Measurements from ENCODE around the gene ZBTB47.

The ZBTB47 gene

DNA sequence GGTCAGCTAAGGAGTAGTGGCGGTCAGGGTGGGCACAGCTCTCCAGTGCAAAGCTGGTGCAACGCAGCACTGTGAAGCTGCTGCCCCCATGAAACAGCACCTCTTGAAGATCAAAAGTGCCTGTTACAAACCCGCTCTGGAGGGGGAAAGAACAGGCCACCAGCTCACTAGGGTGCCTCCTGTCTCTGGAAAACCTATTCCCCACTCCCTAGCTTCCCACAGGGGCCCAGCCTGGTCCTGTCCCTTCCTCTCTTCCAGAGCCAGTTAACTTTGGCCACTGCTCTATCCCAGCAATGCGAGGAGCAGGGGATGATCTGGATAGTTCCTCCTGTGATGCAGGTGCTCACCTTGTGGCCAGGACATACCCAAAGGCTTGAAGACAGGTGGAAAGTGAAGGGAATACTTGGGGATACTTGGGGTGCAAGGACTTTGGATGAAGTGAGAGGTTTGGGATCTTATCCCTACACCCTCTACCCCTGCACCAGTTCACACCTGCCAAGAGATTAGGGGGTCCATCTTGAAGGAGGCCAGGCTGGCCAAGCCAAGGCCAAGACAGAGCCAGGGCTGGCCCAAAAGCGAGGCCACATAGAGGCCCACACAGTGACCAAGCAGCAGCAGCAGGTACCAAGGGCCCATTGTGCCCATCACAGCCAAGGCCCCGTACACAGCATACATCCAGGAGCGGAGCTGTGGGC is 44.9 kb downstream of the ZBTB47 start:
- TF ChIP-seq ZFX (IDR thresholded peaks at IDR 0.05) (no peak), CTCF (conservative IDR thresholded peaks at IDR 0.05) (no peak)
- no peak overlapping the region for H3K27ac ChIP-seq

- no peak overlapping the region for H3K27ac ChIP-seq
- TF ChIP-seq ZFX (IDR thresholded peaks at IDR 0.05), result no peak
- TF ChIP-seq CTCF (conservative IDR thresholded peaks at IDR 0.05), result no peak
Observed at GRCh38 chr3:42698911-42699230, 45.4 kb downstream of the ZBTB47 start.

GRCh38 chr3:42699511-42699971 is 46.0 kb downstream of the ZBTB47 start:
- no peak for TF ChIP-seq ZFX (IDR thresholded peaks at IDR 0.05)
- TF ChIP-seq CTCF (conservative IDR thresholded peaks at IDR 0.05), result no peak
- H3K27ac ChIP-seq, result no peak overlapping the region

DNA sequence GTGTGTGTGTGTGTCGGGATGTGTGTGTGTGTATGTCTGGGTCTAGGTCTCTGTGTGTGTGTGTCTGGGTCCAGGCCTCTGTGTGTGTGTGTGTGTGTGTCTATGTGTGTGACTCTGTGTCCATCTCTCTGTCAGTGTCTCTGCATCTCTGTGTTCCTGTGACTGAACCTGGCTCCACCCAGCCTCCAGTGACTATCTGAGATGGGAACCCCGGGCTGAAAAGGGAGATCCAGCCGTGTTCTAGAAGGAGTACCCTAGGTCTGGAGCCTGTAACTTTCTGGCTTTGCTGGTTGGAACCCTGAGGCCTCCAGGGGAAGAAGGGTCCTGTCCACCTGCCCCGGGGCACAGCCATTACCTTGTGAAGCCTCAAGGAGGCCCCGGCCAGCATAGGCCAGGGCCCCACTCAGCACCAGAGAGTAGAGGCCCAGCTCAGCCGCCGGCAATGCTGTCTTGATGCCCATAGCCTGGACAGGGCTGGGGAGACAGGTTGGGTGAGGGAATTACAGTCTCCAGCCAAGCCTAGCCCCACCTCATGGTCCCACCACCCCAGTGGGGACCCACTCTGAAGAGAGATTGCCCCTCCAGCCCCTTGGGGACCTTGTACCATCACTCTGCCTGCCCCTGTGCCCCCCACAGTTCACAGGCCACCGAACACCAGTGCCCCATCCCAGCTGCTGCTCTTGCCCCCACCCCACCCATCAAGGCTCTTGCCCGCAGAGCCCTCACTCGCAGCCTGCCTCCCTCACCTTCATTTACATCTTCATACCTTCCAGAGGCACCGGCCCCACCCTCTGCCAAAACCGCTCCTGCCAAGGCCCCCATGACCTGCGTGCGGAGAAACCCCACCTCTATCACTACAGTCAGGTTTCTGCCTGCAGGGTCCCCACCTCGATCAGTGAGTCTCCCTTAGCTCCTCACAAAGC is 47.1 kb downstream of the ZBTB47 start:
- no peak overlapping the region for H3K27ac ChIP-seq
- TF ChIP-seq ZFX (IDR thresholded peaks at IDR 0.05), result no peak
- no peak for TF ChIP-seq CTCF (conservative IDR thresholded peaks at IDR 0.05)

- TF ChIP-seq ZFX (IDR thresholded peaks at IDR 0.05) (no peak), CTCF (conservative IDR thresholded peaks at IDR 0.05) (no peak)
- no peak overlapping the region for H3K27ac ChIP-seq
Observed at GRCh38 chr3:42701371-42702065, 48.0 kb downstream of the ZBTB47 start.

DNA sequence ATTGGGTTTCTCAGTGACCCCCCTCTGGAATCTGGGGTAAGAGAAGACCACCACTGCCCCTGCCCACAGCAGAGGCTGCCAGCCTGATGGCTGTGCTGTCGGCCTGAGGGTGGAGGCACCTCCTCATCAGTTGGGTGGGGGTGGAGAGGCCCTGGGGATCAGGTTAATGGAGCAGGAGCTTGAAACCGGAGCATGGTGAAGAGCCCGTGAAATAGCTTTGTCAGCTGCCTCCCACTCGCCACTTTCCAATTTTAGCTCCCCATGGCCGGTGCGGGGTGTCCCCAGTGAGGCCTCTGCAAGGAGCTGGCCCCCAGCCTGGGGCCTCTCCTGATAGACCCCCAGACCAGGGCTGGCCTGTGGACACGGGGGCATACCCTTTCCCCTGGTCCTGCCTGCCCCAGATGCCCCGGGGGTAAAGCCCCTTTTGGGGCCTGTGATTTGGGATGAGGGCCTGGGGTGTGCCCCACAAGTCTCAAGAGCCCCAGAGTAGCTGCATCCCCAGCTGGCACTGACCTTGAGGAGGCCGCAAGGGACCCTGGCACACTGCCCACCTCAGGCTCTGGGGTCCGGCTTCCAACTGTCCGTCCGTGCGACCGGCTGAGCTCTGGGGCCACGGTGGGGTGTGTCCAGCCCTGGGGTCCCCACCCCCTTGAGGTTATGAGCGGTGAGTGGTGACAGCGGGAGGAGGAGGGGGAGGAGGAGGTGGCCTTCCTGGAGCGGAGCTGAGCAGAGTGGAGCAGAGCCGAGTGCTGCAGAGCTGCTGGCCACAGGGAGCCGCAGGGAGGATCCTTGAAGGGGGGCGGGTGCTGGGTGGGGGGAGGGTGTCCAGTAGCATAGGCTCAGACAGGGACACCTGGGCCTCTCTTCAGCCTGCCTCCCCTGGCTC is 48.8 kb downstream of the ZBTB47 start, which contains the start of gene HHATL:
Gene HHATL (minus strand): TSS at position 733 of the 886 bp plus-strand sequence. CDS start 1,972 bp downstream, outside the sequence.
- no peak within 1 kb of the TSS for H3K27ac ChIP-seq
- TF ChIP-seq ZFX (IDR thresholded peaks at IDR 0.05), result no peak
- TF ChIP-seq CTCF (conservative IDR thresholded peaks at IDR 0.05), result no peak

Data from C4-2B (cell line).